Tibial artery (tissue), 4 donors: ENCODE results near the gene MAB21L4.
"Not testable (repeated sequence)": the region's sequence is repeated elsewhere in the genome, so short reads cannot be mapped to it uniquely, and the experiment has no call there.

Source experiments
- DNase-seq, 2 donors: peaks; one replicate each; pipeline ENCODE4 v3.0.0-alpha.2; 2019
- H3K27ac ChIP-seq, 2 donors: fragments of 200-600 bp; sonication (generic) in 1 of 2; 1 replicate in 1 of 2; 2 replicates in 1 of 2; pipeline ENCODE4 v1.5.1; 2018 to 2019; ENCODE audit warnings: mild to moderate bottlenecking in 1 of 2
- H3K27me3 ChIP-seq, 2 donors: fragments of 200-600 bp; sonication (generic) in 1 of 2; one replicate each; pipeline versions ENCODE4 v1.5.1 to v1.6.0; 2016 to 2019
- H3K36me3 ChIP-seq, 3 donors: fragments of 200-600 bp; sonication (generic) in 2 of 3; one replicate each; pipeline ENCODE4 v1.5.1; 2016 to 2019; ENCODE audit warnings: mild to moderate bottlenecking in 2 of 3
- H3K4me1 ChIP-seq, 4 donors: fragments of 200-600 bp; sonication (generic) in 2 of 4; 1 replicate in 3 of 4; 2 replicates in 1 of 4; pipeline ENCODE4 v1.5.1; 2016 to 2019
- H3K4me3 ChIP-seq, 2 donors: fragments of 200-600 bp; sonication (generic) in 1 of 2; 1 replicate in 1 of 2; 2 replicates in 1 of 2; pipeline ENCODE4 v1.5.1; 2018 to 2019; ENCODE audit warnings: mild to moderate bottlenecking in 2 of 2
- H3K9me3 ChIP-seq, 3 donors: fragments of 200-600 bp; sonication (generic) in 1 of 3; one replicate each; pipeline ENCODE4 v1.5.1; 2016 to 2019
- intact Hi-C: fragments of 100-400 bp; cut with DNase I; formaldehyde crosslinking; loops from one replicate; pipeline ENCODE4 v1.15.0; 2023; ENCODE audit warnings: low total_unique reads
- TF ChIP-seq, protein P1 (sequence below), 2 experiments: fragments of 200-600 bp in 1 of 2; fragments of 450-650 bp in 1 of 2; IDR thresholded peaks; one replicate each; pipeline ENCODE4 v1.5.1; 2017 to 2019; ENCODE audit warnings: antibody characterized with exemption in 2 of 2, mild to moderate bottlenecking in 1 of 2, moderate library complexity in 1 of 2

MAB21L4 gene

DNA sequence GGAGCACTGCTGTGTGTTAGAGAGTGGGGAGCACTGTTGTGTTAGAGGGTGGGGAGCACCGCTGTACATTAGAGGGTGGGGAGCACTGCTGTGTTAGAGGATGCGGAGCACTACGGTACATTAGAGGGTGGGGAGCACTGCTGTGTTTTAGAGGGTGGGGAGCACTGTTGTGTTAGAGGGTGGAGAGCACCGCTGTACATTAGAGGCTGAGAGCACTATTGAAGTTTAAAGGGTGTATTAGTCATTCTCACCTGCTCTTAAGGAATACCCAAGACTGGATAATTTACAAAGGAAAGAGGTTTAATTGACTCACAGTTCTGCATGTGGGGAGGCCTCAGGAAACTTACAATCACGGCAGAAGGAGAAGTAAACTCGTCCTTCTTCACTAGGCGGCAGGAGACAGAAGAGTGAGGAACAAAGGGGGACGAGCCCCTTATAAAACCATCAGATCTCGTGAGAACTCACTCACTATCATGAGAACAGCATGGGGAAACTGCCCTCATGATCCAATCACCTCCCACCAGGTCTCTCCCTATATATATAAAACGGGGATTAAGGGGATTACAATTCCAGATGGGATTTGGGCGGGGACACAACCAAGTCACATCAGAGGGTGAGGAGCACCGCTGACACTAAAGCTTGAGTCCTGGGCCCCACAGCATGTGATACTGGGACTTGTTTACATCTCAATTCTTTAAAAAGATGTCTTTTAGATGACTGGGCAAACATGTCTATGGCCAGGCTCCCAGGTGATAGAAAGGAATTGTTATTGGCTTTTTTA is 46.9 kb downstream of the MAB21L4 start:
- H3K9me3 ChIP-seq = no peaks in the 10 kb centered on the region
- TF ChIP-seq, protein P1, sequence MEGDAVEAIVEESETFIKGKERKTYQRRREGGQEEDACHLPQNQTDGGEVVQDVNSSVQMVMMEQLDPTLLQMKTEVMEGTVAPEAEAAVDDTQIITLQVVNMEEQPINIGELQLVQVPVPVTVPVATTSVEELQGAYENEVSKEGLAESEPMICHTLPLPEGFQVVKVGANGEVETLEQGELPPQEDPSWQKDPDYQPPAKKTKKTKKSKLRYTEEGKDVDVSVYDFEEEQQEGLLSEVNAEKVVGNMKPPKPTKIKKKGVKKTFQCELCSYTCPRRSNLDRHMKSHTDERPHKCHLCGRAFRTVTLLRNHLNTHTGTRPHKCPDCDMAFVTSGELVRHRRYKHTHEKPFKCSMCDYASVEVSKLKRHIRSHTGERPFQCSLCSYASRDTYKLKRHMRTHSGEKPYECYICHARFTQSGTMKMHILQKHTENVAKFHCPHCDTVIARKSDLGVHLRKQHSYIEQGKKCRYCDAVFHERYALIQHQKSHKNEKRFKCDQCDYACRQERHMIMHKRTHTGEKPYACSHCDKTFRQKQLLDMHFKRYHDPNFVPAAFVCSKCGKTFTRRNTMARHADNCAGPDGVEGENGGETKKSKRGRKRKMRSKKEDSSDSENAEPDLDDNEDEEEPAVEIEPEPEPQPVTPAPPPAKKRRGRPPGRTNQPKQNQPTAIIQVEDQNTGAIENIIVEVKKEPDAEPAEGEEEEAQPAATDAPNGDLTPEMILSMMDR (IDR thresholded peaks at IDR 0.05) = no peak
- H3K27me3 ChIP-seq = peaks cover 0 to 28% of the 10 kb centered on the region in 2 donors
- H3K4me3 ChIP-seq = no peak overlapping the region
- no peak for DNase-seq
- intact Hi-C loops = loop anchor here (10.0 kb wide), 1 partner anchor 356 kb away; no protein-coding TSS in a partner anchor
- no peaks in the 10 kb centered on the region for H3K4me1 ChIP-seq
- no peak overlapping the region for H3K27ac ChIP-seq
- H3K36me3 ChIP-seq = no peaks in the 10 kb centered on the region

- no peak overlapping the region for H3K27ac ChIP-seq
- DNase-seq = no peak
- intact Hi-C loops = loop anchor here (10.0 kb wide), 1 partner anchor 357 kb away; no protein-coding TSS in a partner anchor
- no peaks in the 10 kb centered on the region for H3K4me1 ChIP-seq
- H3K4me3 ChIP-seq = no peak overlapping the region
- H3K27me3 ChIP-seq = peaks cover 0 to 28% of the 10 kb centered on the region in 2 donors
- H3K36me3 ChIP-seq = no peaks in the 10 kb centered on the region
- H3K9me3 ChIP-seq = no peaks in the 10 kb centered on the region
- TF ChIP-seq, protein P1 (IDR thresholded peaks at IDR 0.05) = no peak
Observed at GRCh38 chr2:240847817-240848216, 48.1 kb downstream of the MAB21L4 start.

DNA sequence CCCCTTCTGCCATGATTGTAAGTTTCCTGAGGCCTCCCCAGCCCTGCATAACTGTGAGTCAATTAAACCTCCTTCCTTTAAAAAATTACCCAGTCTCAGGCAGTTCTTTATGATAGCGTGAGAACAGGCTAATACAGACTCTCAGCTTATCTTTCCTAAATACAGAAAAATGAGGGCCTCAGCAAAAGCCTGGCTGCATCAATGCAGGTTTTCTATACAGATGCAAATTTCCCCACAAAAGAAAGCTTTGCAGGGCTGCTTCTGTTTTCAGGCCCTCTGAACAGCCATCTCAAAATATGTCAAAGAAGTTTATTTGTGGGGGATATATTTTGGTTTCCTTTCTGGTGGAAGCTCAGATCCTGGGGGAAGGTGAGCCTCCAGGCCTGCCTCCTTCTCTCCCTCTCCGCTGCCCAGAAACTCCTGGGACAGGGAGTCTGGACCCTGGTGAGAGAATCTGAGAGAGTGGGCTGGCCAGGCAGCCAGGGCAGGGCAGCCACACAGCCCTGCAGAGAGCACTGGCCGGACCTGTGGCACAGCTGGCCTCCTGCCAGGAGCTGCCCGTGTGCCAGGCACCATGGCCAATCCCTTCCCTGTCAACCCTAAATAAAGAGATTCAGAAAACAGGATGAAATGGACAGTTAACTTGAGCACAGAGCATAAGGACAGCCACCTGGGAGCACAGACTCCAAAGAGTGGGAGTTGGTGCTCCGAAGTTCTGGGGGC is 48.9 kb downstream of the MAB21L4 start:
- Histone ChIP-seq H3K27ac (no peak overlapping the region), H3K9me3 (no peaks in the 10 kb centered on the region), H3K4me1 (no peaks in the 10 kb centered on the region), H3K27me3 (peaks cover 0 to 27% of the 10 kb centered on the region in 2 donors), H3K36me3 (no peaks in the 10 kb centered on the region), H3K4me3 (no peak overlapping the region)
- TF ChIP-seq, protein P1 (IDR thresholded peaks at IDR 0.05) = no peak
- no peak for DNase-seq
- intact Hi-C loops = loop anchor here (10.0 kb wide), 1 partner anchor 358 kb away; no protein-coding TSS in a partner anchor

GRCh38 chr2:240846309-240846708 is 49.6 kb downstream of the MAB21L4 start:
- not testable (repeated sequence) for H3K27ac ChIP-seq, H3K9me3 ChIP-seq, DNase-seq, H3K4me3 ChIP-seq, H3K4me1 ChIP-seq, H3K36me3 ChIP-seq
- intact Hi-C loops = loop anchor here (10.0 kb wide), 1 partner anchor 358 kb away; no protein-coding TSS in a partner anchor
- peaks cover 0 to 29% of the 10 kb centered on the region in 2 donors for H3K27me3 ChIP-seq

DNA sequence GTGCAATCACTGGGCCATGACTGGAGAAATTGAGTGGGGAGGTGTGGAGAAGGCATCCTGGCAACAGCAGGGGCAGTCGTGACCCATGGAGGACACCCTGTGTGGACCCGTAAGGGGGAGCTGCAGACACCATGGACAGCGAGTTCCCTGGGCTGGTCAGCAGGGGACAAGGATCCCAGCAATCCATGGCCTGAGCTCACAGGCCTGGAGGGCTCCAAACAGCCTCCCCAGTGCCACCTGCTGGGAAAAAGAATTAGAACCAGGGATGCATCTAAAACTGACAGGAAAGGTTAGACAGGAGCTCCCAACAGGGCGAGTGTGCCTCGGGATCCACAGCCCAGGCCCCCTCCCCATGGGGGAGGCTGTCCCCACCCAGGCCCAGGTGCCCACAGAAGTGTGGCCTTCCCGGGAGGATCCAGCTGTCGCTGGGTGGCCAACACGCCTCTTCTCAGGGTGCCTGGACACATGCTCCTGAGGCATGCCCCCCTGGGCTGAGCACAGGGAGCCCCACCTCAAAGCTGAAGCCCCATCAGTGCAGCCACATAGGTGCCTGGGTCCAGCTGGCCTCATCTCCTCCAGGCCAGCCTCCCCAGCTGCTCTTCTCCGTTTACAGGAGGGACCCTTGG is 55.4 kb downstream of the MAB21L4 start:
- H3K4me1 ChIP-seq = no peaks in the 10 kb centered on the region
- TF ChIP-seq, protein P1 (IDR thresholded peaks at IDR 0.05) = peak; percentile 36 to 40
- H3K9me3 ChIP-seq = no peaks in the 10 kb centered on the region
- H3K36me3 ChIP-seq = no peaks in the 10 kb centered on the region
- intact Hi-C loops = loop anchor here (10.0 kb wide), 1 partner anchor 364 kb away; no protein-coding TSS in a partner anchor
- H3K27me3 ChIP-seq = peaks cover 0 to 43% of the 10 kb centered on the region in 2 donors
- no peak overlapping the region for H3K4me3 ChIP-seq
- DNase-seq = no peak
- H3K27ac ChIP-seq = no peak overlapping the region
